Fibroblast of the conjunctiva (primary cell): ENCODE measurements around the gene DDX51.
"Not testable (repeated sequence)": the region's sequence is repeated elsewhere in the genome, so short reads cannot be mapped to it uniquely, and the experiment has no call there.

Experiments
- DNase-seq: peaks from one replicate; pipeline ENCODE4 v3.0.0-alpha.2; 2010; ENCODE audit warnings: low read depth

DDX51 gene

GRCh38 chr12:132139912-132140311 lies 4.2 kb downstream of the DDX51 start:
- no peak for DNase-seq

GRCh38 chr12:132138941-132139871 lies 4.9 kb downstream of the DDX51 start:
- DNase-seq: no peak

DNA sequence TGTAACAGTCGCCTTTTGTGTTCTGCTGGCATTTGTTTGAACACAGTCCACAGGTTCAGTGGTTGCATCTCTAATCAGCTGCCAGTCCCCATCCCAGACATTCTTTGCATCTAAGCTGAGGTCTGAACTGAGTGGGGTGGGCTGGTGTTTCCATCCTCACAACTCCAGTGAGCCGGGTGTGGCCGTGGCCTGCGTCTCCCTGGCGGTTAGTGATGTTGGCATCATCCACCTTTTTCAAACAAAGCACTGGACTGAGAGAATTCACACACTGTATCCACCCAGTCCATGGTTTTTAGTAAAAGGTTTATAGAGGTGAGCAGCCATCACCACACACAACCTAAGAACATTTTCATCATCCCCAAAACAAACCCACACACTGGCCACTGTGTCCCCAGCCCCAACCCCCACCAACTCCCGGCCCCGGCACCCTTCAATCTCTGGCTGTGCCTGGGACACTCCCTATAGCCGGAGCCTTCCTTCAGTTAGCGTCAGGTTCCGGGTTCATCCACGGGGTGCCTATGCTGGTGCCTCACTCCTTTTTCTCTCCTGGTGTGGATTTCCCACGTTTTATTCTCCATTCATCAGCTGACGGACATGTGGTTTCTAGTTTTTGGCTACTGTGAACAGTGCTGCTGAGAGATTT lies 6.5 kb downstream of the DDX51 start:
- no peak for DNase-seq

- DNase-seq: not testable (repeated sequence)
Observed at GRCh38 chr12:132136226-132136625, 7.9 kb downstream of the DDX51 start.

DNA sequence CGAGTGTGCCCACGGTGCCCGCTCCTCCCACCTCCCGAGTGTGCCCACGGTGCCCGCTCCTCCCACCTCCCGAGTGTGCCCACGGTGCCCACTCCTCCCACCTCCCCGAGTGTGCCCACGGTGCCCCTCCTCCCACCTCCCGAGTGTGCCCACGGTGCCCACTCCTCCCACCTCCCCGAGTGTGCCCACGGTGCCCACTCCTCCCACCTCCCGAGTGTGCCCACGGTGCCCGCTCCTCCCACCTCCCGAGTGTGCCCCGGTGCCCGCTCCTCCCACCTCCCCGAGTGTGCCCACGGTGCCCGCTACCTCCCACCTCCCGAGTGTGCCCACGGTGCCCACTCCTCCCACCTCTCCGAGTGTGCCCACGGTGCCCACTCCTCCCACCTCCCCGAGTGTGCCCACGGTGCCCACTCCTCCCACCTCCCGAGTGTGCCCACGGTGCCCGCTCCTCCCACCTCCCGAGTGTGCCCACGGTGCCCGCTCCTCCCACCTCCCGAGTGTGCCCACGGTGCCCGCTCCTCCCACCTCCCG lies 9.4 kb downstream of the DDX51 start:
- DNase-seq: not testable (repeated sequence)

DNA sequence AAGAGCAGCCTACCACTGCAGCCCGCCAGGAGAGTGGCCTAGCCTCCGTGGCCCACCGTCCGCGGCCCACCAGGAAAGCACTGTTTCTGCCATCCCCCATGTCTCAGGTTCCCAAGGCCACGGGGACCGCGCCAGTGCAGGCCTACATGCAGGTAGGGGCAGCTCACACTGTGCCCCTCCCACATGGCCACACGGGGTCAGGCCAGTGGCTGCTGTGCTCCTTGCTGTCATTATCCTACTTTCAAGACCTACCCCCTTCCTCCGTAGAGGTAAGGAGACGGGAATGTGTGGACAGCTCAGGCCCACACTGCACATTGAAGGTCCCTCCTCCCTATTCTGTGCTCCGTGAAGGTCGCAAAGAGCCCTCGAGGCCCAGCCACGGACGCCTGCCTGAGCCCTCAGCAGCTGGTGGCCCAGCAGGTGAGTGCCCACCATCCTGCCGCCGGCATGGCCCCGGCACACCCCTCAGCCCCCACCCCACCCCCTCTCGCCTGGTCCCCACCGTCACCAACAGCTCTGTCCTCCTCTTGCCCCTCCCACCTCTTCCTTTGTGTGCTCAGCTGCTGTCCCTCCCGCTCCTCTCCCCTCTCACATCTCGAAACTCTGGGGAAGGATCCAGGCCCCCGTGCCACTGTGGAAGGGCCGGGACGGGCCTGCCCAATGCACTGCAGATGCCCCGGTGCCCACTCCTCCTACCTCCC lies 10.0 kb downstream of the DDX51 start:
- no peak for DNase-seq

DNA sequence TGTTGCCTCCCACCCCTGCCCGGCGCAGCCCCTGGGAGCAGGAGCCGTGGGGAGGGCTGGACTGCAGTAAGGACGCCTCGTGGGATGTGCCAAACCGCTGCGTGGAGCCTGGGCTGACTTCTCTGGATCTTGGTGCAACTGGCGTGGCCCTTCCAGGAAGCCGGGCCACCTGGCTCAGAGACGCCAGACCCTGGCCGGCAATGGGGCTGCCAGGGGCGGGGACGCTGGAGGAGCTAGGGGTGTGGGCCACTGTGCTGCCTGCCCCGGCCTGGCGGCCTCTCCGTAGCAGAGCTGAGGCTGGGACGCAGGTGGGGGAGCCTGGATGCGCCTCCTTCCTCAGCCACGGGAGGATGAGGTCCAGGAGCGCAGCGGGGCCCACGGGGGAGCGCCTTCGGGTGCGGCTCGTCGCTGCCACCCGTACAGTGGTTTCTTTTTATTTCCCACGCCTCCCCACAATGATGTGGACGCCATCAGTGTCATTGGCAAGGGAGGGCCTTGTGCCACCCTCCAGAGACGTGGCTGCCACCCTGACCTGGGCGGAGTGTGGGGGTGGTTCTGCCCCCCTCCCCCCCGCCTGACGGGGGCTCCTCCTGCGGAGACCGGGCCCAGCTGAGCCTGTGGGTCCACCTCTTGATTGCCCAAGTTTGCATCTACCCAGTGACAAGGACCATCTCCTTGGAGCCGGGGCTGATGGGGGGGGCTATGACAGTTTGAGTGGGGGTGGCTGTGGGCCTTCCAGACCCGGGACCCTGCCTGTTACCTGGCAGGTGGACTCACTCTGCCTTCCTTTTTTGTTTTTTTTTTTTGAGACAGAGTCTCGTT lies 11.3 kb downstream of the DDX51 start:
- DNase-seq: no peak

- DNase-seq: no peak
Observed at GRCh38 chr12:132131952-132132351, 12.2 kb downstream of the DDX51 start.

DNA sequence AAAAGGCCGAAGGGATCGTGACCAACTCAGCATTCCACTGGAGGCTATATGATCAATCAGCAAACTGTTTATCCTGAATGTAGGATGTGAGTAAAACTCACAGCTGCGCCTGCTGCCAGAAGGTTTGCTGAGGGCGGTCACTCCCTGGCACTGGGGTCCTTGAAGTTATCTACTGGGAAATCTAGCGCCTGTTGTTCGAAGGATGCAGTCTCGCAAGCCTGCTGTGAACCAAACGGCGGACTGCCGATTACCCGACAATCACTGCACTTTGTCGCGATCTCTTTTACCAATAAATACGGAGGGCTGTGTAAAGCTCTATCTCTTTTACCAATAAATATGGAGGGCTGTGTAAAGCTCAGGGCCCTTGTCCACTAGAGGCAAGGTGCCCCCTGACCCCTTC lies 12.9 kb downstream of the DDX51 start:
- no peak for DNase-seq

DNA sequence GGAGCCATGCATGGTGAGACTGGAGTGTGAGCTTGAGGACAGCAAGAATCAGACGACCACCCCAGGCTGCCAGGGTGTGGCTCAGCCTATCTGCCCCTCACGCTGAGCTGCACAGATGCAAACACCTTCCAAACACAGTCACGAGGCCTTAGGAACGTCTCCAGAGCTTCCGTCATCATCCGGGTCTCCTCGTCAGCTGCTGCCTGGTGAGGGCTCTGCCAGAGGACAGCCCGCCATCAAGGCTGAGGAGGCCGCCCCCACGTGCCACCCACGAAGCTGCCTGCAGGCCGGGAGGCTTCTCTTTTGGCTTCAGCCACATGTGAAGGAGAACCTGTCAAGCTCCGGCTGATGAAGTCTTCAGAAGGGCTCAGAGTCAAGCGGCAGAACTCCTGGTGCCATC lies 13.4 kb downstream of the DDX51 start:
- no peak for DNase-seq

- no peak for DNase-seq
Observed at GRCh38 chr12:132129007-132129406, 15.1 kb downstream of the DDX51 start.

DNA sequence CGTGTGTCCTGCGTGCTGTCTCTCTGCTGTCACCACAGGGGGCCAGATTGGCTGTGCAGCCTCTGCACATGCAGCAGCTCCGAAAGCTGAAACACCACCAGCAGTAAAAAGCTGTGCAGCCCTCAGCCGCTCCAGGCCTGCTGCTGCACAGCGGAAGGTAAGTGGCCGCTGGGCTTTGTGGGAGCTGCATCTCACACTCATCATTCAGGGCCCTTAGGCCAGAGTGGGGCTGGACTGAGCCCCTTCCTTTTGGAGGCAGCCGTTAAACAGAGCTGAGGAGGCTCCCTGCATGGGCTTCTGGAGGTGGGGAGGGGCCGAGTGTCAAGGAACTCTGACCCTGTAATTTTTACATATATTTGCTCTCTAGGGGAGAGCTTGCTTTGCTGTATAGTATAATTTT lies 17.1 kb downstream of the DDX51 start:
- no peak for DNase-seq

DNA sequence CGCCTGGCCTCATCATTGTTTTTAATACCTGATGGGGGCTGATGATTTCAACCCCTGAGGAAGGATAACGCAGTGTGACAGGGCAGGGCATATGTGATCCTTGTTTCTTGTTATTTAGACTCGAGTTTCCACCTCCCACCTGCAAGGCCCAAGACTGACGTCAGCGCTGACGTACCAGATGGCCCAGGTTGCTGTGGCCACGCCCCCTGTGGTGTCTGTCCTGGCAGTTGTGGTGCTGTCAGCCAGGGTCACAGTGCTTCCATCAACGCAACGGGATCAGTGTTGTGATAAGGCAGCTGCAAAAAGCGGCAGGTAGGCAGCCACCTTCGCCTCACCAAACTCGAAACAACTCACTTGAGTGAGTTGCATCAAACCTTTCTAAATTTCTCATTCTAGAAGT lies 18.4 kb downstream of the DDX51 start:
- DNase-seq: no peak

DNA sequence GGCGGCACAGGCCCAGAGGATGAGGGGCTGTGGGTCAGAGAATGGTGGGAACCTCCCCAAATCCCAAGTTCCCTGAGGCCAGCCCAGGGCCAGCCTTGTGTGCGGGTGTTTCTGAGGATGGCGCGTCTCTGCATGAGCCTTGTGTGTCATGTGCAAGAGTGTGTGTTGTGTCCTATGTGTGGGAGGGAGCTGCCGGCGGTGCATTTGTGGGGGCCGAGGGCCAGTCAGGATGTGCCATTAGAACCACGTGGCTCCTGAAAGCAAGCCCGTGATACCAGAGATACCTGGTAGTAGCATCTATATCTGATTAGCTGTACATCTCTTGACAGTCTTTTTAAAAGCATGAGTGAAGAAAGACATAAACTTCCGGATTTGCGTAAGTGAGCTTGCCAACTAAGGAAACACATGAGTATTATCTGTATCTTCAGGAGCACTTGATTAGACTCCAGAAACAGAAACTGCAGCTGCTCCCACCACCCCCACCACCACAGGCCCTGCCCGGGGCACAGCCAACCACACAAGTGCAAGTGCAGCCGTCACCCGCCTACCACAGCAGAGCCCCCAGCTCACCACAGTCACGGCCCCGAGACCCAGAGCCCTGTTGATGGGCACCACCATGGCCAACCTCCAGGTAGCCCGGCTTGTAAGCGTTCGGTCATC lies 19.2 kb downstream of the DDX51 start:
- no peak for DNase-seq

GRCh38 chr12:132123970-132124765 lies 20.0 kb downstream of the DDX51 start:
- DNase-seq: no peak

GRCh38 chr12:132121283-132121682 lies 22.8 kb downstream of the DDX51 start:
- no peak for DNase-seq

GRCh38 chr12:132118876-132119275 lies 25.2 kb downstream of the DDX51 start:
- no peak for DNase-seq

DNA sequence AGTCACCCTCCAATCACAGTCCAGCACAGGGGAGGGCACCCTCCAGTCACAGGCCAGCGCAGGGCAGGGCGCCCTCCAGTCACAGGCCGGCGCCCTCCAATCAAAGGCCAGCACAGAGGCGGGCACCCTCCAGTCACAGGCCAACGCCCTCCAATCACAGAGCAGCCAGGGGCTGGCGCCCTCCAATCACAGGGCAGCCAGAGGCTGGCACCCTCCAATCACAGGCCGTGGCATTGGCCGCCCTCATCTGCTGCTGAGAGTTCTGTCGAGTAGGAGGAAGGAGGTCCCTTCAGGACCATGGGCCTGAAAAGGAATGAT lies 26.6 kb downstream of the DDX51 start:
- DNase-seq: no peak

DNA sequence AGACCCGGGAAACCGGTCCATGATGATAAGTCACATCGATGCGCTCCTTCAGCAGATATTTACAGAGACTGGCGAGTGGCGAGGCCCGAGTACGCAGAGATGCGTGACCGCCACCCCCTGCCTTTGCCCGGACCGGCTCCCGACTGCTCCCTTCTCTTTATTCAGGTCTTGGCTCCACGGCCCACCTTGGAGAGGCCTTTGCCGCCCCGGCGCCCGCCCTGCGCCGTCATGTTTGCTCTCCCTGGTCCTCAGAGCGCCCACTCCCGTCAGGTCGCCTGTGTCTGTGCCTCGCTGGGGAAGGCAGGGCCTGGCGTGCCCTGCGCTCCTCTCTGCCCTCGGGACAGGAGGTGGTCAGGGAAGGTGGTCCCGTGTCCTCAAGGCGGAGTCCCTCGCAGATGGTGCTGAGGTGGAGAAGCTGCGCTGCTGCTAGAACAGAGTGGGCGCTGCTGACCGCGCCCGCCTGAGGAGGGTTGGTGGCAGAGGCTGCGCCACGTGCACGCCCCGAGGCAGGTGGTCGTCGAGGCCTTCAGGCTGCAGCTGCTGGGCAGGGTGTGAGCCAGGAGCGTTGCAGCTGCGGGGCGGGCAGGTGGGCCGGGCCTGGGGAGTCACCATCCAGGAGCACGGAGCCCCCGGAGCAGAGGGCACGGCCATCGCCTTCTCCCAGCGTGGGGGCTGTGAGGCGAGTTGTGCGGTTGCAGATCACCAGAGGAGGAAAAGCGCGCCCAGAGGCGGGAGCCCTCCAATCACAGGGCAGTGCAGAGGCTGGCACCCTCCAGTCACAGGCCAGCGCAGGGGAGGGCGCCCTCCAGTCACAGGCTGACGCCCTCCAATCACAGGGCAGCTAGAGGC lies 27.2 kb downstream of the DDX51 start:
- DNase-seq: no peak

DNA sequence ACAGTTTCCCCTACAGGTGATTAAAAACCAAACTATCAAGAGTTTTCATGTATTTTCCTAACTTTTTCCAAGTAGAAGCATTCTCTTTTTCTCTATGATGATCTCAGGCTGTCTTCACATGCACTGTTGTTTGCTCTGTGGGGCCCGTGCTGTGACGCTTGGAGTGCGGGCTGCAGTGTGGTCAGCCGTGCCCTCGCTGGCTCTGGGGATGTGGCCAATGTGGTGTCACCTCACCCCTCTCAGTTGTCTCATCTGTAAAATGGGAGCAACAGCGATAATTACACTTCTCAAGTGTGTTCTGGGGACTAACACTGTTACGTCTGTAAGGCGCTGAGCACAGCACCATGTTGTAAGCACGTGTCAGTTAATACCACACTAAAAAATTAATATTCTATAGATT lies 28.6 kb downstream of the DDX51 start:
- no peak for DNase-seq
